Measurements from ENCODE around the gene ERAP2.

GRCh38 chr5:96835791-96836191 is 40.5 kb upstream of the ERAP2 start:
- TF ChIP-seq CTCF (IDR thresholded peaks at IDR 0.05; ENCODE audit: low read length) (no peak), EZH2 (optimal IDR thresholded peaks at IDR 0.05; ENCODE audit: low read depth, low read length) (no peak), EZH2phosphoT487 (IDR thresholded peaks at IDR 0.05; ENCODE audit: low read length) (no peak)
